Colon (tissue), 2 donors: ENCODE results near the gene SELENOI.

Experiments used
- FAIRE-seq: peaks from 2 replicates; lab custom pipeline; 2012; peaks lifted over from hg19 to GRCh38; lab: Jason Lieb, UNC
- donor health status: control.
- donor health status: control.

SELENOI gene

DNA sequence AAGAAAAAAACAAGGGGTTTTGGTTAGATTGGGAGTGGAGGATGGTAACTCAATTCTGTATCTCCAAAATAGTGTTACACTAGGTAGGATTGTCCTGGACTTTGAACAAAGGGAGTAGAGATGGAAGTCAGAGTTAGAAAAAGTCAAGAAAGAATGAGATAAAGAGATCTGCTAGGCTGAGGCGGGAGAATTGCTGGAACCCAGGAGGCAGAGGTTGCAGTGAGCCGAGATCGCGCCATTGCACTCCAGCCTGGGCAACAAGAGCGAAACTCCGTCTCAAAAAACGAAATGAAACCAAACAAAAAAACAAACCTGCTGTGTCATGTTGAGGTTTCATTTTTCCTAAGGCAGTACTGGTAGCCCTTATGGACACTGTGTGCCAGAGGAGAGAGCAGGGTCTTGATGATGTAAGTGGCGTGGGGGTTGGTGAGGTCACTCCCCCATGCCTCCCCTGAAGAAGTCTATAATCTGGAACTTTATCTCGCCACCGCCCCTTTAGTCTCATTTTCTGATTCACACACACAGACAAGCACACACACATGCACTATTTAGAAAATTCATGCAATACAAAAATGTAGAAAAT, 66.2 kb downstream of the SELENOI start:
- no peak for FAIRE-seq

DNA sequence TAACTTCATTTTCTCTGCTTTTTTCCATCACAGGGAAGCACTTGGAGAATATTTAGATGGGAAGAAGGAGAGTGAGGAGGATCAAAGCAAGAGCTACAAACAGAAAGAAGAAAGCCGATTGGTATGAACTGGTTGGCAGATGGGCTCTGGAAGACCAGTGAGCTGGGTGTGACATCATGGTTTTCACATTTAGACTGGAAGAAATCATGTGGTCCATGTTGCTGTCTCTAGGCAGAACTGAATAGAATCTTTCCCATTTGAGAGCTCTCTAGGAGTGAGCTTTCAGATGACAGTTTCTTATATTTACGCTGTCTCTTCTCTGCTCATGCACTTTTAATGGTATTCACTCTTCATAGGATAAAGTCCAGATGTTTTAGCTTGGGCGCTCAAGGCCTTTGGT, 68.4 kb downstream of the SELENOI start:
- no peak for FAIRE-seq

DNA sequence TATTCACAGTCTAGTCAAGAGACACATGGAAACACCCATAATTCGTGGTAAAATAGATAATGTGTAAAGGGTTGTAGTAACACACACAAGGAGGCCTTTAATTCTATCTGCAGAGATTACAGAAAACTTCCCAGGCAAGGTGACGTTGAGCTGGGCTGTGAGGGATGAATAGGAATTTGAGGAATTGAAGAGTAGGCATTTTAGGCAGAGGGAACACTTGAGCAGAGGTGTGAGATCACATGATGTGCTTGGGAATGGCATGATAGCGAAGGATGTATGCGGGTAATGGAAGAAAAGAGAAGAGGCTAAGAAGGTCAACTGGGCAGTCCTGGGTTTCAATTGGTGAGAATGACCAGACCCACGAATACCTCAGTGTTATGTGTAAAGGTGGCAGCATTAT, 76.0 kb downstream of the SELENOI start:
- no peak for FAIRE-seq

DNA sequence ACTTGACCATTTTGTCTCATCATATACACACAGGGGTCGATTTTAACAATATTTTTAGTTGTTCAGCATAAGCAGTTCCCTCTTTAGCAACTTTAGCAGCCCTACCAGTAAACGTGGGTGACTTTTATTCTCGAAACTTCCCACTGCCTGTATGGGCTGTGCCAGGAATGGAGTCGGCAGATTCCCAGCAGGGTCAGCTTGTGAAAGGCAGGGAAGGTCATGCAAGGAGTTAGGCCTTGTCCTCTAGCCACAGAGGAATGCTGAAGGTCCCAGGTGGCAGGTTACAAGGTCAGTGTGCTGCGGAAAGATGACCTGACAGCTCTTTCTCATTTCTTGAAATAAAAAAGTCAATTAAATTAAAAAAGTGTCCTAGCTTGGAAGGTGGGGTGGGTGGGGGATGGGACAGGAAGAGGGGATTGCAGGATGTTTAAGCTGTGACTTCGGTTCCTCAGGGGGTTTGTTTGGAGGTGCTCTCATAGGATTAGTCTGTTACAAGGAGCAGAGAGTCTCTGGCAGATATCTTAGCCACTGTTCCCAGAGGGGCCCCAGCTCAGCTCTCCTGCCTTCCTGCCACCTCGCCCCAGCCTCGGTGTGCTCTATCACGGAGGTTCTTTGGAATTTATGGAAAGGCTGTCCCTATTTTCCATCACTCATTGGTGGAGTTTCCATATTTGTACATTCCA, 77.1 kb downstream of the SELENOI start:
- FAIRE-seq: no peak

DNA sequence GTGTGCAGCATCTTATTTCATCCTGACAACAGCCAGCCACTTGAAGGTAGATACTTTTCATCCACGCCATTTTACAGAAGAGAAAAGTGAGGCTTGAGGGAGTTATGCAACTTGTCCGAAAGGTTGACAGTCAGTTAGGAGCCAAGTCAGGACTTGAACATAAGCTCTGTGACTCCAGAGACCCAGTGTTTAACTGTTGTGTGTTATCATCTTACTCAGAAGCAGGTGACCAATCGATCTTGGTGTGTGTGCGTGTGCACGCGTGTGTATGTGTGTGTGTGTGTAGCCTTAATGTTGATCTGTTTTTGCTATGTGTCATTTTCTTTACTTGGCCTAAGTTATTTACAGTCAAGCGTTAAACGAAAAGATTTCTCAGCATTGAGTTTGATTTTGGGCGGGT, 77.8 kb downstream of the SELENOI start:
- FAIRE-seq: no peak

DNA sequence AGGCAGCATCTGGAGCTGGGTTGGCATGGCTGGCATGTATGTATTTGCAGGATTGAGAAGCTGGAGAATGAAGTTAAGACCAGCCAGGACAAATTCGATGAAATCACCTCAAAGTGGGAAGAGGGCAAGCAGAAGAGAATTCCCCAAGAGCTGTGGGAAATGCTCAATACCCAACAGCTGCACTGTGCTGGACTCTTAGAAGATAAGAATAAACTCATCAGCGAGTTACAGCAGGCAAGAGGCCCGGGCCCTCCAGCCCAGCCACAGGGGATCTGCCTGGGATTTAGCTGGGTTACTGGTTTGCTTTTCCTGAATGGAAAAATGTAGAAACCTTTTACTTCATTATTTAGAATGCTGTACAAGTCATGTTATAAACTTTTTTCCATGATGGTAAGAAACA, 78.3 kb downstream of the SELENOI start:
- no peak for FAIRE-seq

DNA sequence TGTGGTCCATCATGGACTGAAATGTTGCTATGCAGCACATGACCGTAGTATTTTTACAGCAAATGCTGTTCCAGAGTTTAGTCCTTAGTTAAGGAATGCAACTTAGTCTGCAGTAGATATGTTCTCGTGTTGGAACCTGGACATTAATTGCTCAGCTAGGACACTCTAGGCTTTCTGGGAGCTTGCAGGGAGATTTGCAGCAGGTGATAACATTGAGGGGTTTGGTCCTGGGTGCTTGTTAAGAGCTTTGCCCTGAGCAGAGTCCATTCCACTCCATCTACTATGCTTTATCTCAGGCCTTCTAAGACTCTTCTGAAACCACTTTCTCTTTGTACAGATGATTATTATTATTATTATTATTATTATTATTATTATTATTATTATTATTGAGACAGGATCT, 82.9 kb downstream of the SELENOI start:
- no peak for FAIRE-seq

DNA sequence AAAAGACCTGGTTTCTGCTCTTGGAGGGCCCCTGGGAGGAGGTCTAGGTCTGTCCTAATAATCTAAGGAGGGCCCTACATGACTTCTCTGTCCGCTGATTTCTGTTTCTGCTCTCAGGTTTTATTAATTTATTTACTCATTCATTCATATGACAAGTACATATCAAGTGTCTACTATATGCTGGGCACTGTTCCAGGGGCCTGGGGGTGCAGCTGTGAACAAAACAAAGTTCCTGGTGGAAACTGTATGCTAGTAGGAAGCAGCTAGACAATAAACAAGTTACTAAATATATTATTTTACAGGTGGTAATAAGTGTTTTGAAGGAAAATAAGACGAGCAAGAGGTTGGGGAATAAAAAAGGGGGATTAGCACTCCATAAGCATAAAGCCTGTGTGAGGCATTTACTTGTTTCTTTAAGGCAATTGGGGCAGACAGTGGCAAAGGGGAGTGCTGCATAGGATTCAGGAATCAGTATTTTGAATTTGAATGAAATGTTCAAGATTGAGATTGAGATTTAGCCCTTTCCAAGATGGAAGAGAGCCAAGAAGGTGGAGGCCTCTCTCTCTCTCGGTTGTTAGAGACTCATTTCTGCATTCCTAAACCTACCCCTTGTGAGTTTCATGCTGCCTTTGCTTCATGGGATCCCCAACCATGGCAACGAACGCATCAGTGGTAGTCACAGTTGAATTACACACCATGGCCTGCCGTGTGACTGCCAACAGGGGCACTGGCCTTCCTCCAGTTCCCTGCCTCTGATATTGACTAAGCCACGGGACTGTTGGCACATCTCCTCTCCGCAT, 84.0 kb downstream of the SELENOI start:
- no peak for FAIRE-seq

DNA sequence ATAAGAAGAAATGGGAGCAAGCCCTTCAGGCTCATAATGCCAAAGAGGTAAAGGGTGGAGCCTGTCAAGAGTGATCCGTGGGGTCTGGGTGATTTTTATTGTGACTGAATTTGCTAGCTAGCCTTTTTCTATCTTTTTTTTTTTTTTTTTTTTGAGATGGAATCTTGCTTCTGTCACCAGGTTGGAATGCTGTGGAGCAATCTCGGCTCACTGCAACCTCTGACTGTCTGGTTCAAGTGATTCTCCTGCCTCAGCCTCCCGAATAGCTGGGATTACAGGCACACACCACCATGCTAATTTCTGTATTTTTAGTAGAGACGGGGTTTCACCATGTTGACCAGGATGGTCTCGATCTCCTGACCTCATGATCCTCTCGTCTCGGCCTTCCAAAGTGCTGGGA, 84.9 kb downstream of the SELENOI start:
- no peak for FAIRE-seq

DNA sequence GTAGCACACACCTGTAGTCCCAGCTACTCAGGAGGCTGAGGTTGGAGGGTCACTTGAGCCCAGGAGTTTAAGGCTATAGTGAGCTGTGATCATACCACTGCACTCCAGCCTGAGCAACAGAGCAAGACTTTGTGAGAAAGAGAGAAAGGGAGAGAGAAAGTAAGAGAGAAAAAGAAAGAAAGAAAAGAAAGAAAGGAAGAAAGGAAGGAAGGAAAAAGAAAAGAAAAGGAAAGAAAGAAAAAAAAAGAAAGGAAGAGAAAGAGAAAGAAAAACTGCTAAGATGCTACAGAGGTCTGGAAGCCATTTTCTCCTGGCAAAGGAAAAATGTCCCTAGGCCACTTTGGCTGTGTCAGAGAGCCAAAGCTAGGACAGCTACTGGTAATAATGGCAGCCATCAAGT, 86.4 kb downstream of the SELENOI start:
- FAIRE-seq: no peak

DNA sequence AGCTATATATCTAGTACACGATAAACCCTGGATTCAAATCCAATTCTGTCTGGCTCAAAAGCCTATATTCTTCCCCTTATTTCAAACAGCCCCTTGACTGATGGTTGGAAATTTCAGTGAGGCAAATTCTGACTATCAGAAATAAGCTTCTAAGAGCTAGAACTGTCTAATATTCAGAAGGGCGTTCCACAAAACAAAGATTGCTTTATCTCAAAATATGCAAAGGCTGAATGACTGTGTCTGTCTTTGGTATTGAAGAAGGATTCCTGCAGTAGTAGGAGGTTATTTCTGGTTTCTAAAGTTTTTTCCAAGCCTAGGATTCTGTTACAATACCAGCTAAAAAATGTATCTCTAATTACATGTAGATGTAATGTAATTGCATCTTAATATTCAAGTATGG, 86.9 kb downstream of the SELENOI start:
- no peak for FAIRE-seq

DNA sequence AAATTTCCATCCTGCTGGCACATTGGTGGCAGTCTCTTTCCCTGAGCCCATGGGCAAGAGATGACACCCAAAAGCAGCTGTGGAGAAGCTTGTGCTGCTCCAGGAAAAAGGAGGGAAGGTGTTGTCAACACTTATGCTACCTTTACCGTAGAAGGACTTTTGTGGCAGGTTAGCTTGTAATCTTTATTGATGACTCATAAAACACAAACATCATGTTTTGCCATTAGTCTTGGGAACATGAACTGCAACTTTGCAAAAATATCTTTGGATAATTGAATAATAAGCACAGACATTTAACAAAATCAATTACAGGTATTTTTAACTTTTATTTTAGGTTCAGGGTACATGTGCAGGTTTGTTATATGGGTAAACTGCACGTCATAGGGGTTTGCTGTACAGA, 89.2 kb downstream of the SELENOI start:
- FAIRE-seq: no peak

DNA sequence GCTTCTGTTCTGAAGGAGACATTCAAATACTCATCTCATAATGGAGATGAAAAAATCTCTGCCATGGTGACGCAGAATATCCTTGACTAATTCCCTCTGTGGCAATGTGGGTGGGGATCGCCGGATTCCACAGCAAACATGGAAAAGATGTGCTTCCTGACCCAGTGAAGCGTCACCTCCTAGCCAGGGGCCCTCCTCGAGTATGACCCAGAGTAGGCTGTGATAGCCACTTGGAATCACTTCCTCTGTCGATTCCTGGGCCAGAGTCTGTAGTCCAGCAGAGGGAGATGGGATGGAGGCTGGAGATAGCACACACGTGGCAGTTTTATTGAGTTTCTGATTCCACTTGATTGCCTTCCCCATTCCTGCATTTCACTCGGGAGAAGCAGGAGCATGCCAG, 92.6 kb downstream of the SELENOI start:
- FAIRE-seq: no peak

DNA sequence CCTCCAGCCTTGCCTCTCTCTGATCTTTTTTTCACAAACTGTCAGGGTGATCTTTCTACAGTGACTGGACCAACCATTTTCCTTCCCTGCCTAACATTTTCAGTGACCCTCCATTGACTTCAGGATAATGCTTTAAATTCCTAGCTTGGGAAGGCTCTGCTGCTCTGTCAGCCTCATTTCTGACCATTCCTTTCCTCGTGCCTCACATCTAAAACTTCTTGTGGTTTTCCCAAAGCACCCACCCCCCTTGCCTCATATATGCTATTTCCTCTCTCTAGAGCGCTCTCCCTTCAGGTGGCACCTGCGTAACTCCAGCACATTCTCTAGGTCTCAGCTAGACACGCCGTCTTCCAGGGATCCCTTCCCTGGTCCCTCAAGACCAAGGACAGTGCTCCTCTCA, 93.0 kb downstream of the SELENOI start:
- FAIRE-seq: no peak

DNA sequence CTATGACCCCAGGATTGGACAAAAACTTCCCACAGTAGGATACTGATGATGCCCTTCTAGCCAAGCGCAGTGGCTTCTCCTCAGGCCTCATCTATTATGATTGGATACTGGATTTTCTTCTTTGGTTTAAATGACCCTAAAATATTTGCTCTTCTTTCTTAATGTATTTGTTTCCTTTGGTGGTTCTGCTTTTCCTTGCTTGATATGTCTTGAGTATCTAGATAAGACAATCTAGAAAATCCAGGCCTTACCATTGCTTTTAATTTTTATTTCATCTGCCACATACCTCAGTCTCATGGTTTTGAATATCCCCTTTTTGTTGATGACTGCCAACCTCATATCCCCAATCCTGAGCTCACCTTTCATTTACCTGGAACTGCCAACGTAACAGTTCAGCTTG, 96.4 kb downstream of the SELENOI start:
- no peak for FAIRE-seq

DNA sequence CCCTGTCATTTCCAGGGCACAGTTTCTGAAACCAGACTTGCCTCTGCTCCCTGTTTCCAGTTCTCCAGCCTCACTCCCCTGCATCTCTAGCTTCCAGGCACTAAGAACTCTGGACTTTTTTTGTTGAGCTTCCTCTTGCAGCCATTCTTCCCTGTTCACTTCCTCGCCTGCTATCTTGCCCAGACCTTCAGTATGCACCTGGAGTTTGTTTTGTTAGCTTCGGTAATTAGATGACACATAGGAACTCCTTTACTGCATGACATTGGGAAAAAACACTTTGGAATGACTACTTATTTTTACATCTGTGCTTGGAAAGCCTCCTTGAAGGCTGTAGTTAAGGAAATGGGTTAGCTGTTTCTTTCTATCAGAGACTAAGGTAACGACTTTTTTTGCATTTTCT, 96.8 kb downstream of the SELENOI start:
- no peak for FAIRE-seq

DNA sequence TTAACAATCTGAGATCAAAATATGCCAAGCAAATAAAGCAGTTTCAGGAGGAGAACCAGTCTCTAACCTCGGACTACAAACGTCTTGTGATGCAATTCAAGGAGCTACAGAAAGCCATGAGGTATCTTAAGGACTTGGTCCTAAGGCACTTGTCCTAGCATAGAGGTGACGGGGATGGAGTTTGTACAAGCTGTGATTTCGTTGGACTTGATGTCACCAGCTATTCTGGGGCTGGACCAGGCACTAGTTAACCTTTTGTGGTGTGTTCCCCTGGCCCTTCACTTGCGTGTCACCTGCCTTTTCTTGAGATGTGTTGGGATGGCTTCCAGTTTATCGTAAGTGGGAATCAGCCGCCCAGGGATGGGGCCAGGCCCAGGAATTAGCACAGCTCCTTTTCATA, 98.3 kb downstream of the SELENOI start:
- FAIRE-seq: no peak
